Ovary (tissue), 9 donors: ENCODE data around the gene KDELR1. TPM values are rescaled to one million over a fixed set of nuclear protein-coding genes. Genes with fewer than 3 reads are reported as not detected.

Experiments
- DNase-seq, 5 donors: peaks; one replicate each; pipeline ENCODE4 v3.0.0-alpha.2; 2019 to 2020
- H3K27ac ChIP-seq, 2 donors: fragments of 200-600 bp; one replicate each; pipeline versions ENCODE4 v1.5.1 to v1.8.0; 2019 to 2022
- H3K27me3 ChIP-seq: fragments of 200-600 bp; one replicate; pipeline ENCODE4 v1.8.0; 2022
- H3K36me3 ChIP-seq: fragments of 200-600 bp; sonication (generic); one replicate; pipeline ENCODE4 v1.5.1; 2019
- H3K4me1 ChIP-seq: one replicate; pipeline ENCODE4 v1.8.1; 2013; ENCODE audit warnings: mild to moderate bottlenecking, moderate library complexity; ENCODE audit not compliant: insufficient read depth
- H3K4me3 ChIP-seq: fragments of 200-600 bp; sonication (generic); one replicate; pipeline ENCODE4 v1.5.1; 2017
- H3K9me3 ChIP-seq, 2 donors: fragments of 200-600 bp in 1 of 2; sonication (generic) in 1 of 2; one replicate each; pipeline versions ENCODE4 v1.5.1 to v1.8.1; 2013 to 2019; ENCODE audit warnings: mild to moderate bottlenecking in 1 of 2, moderate library complexity in 1 of 2
- CTCF ChIP-seq, 3 donors: fragments of 450-650 bp in 2 of 3; fragments of 200-600 bp in 1 of 3; IDR thresholded peaks; one replicate each; pipeline versions ENCODE4 v1.5.1 to v1.8.0; 2016 to 2022; ENCODE audit warnings: antibody characterized with exemption in 3 of 3, mild to moderate bottlenecking in 1 of 3
- EP300 ChIP-seq: sonication (generic); formaldehyde crosslinking; IDR thresholded peaks from one replicate; pipeline ENCODE4 v1.6.1; 2017; ENCODE audit warnings: antibody characterized with exemption
- POLR2A ChIP-seq: fragments of 450-650 bp; IDR thresholded peaks from one replicate; pipeline ENCODE4 v1.6.1; 2017; ENCODE audit warnings: antibody characterized with exemption, mild to moderate bottlenecking, moderate library complexity
- WGBS, 3 donors: extraction: QIAGEN DNeasy Blood & Tissue Kit in 1 of 3; methylation state at CpG; one replicate each; pipeline versions ENCODE4 v1.1.5 to v1.1.7; 2013 to 2017; 5-methylcytosine and 5-hydroxymethylcytosine counted together
- intact Hi-C, 4 donors: fragments of 100-400 bp; cut with DNase I; formaldehyde crosslinking; loops; one replicate each; pipeline versions ENCODE4 v1.11.0 to v1.15.1; 2022 to 2023
- polyA plus RNA-seq, 2 donors: library from polyadenylated mRNA; stranded (reverse); fragments of 200-250 nt in 1 of 2; fragments of 350-450 nt in 1 of 2; fragmentation: Illumina TruSeq in 1 of 2; extraction: RNeasy Lipid Tissue Mini Kit (QIAGEN cat#74804) in 1 of 2; gene quantifications; one replicate each; pipeline ENCODE4 v1.2.3, GENCODE V29; 2013 to 2014
- total RNA-seq, 7 donors: library from RNA; depleted of rRNA in 2 of 7; stranded (reverse); fragments of >200 nt in 2 of 7; fragmentation: NEBNext Ultra II Directional in 3 of 7; extraction: Animal tissue kit (Norgen Biotek cat#: 25700) in 3 of 7; gene quantifications; one replicate each; pipeline versions ENCODE4 v1.1.0 to v1.2.4, GENCODE V29; 2016 to 2023
- donor health status: DM: no; HTN: no; CAD: no; lungs with moderate emphysema.
- donor health status: DM: no; HTN: no; CAD: no.
- donor health status: Bipolar disorder and iron deficiency.
- donor health status: DM: yes; HTN: yes; CAD: no.
- donor health status: DM: no; HTN: no; CAD: no.
- donor health status: DM: yes; HTN: yes; CAD: no.

The KDELR1 gene
- total and polyA plus RNA-seq, 9 donors, result 94.0 to 333 (median 179) TPM

DNA sequence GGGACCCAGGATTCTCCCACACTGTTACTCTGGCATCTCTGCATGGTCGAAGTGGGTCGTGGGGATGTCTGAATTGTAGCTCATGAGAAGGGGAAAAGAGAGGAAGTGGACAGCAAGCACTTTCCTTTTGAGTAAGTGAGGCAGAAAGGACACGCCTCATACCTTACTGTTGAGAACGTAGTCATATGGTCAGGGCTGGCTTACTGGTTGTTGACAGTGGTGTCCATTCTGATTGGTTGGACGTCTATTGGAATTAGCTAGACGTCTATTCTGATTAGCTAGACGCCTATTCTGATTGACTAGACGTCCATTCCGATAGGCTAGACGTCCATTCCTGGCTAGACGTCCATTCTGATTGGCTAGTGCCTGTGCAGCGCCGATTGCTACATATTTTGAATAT is 14.5 kb upstream of the KDELR1 start:
- 82 to 87% (median 85%) methylated on average over 13 of the region's 13 CpGs for WGBS, 3 donors
- intact Hi-C loops, result no loop called here
- TF ChIP-seq CTCF (IDR thresholded peaks at IDR 0.05), result no peak
- Histone ChIP-seq H3K4me3 (no peak overlapping the region), H3K4me1 (no peaks in the 10 kb centered on the region), H3K27me3 (no peaks in the 10 kb centered on the region), H3K9me3 (peaks cover 0 to 4% of the 10 kb centered on the region in 2 donors), H3K36me3 (no peaks in the 10 kb centered on the region), H3K27ac (no peak overlapping the region)
- DNase-seq, result no peak

DNA sequence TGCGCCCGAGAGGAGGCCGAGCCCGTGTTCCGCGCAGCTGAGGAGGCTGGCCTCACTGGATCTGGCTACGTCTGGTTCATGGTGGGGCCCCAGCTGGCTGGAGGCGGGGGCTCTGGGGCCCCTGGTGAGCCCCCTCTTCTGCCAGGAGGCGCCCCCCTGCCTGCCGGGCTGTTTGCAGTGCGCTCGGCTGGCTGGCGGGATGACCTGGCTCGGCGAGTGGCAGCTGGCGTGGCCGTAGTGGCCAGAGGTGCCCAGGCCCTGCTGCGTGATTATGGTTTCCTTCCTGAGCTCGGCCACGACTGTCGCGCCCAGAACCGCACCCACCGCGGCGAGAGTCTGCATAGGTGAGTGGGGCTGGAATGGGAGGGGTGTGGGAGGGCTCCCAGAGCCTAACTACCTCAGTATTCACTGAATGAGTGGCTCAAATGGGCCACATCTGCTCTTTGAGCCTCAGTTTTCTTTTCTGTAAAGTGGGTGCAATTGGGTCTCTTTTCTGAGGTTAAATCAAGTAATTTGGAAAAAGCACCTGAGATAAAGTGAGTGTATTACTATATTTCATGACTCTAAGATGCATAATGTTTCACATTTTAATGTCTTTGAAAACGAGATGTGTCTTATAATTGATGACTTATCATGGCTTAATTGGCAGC is 13.8 kb upstream of the KDELR1 start:
- DNase-seq, result no peak
- Histone ChIP-seq H3K9me3 (peaks cover 0 to 4% of the 10 kb centered on the region in 2 donors), H3K27me3 (no peaks in the 10 kb centered on the region), H3K4me3 (no peak overlapping the region), H3K36me3 (no peaks in the 10 kb centered on the region), H3K4me1 (no peaks in the 10 kb centered on the region), H3K27ac (no peak overlapping the region)
- intact Hi-C loops, result no loop called here
- WGBS, 3 donors, result 92 to 97% (median 93%) methylated on average over 23 to 27 of the region's 27 CpGs
- TF ChIP-seq CTCF (IDR thresholded peaks at IDR 0.05), result no peak
- TF ChIP-seq EP300, result no peak
- no peak for TF ChIP-seq POLR2A

DNA sequence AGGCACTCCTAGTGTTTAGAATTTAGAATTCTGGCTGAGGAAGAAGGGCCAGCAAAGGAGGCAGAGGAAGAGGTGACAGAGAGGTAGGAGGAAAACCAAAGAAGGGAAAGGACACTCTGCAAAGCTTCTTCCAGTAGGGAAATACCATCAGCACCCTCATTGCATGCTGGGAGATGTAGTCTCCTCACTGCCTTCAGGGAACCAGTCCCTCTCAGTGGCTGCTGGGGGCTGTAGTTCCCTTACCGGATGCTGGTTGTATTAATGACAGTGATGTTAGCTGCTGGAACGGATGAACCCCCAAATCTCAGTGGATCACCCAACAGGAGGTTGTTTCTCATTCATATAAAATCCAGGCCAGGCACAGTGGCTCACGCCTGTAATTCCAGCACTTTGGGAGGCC is 12.3 kb upstream of the KDELR1 start:
- no peaks in the 10 kb centered on the region for H3K36me3 ChIP-seq
- no peak for DNase-seq
- no peak overlapping the region for H3K4me3 ChIP-seq
- intact Hi-C loops, result no loop called here
- no peak overlapping the region for H3K27ac ChIP-seq
- 43 to 52% (median 50%) methylated on average over 3 of the region's 3 CpGs for WGBS, 3 donors
- H3K27me3 ChIP-seq, result no peaks in the 10 kb centered on the region
- H3K9me3 ChIP-seq, result peaks cover 0 to 4% of the 10 kb centered on the region in 2 donors
- H3K4me1 ChIP-seq, result peaks cover under 1% of the 10 kb centered on the region
- no peak for TF ChIP-seq POLR2A
- no peak for TF ChIP-seq CTCF (IDR thresholded peaks at IDR 0.05)
- no peak for TF ChIP-seq EP300

GRCh38 chr19:48401287-48401686 is 9.9 kb upstream of the KDELR1 start:
- Histone ChIP-seq H3K4me1 (peaks cover 3% of the 10 kb centered on the region), H3K27ac (no peak overlapping the region), H3K4me3 (no peak overlapping the region), H3K9me3 (peaks cover 0 to 4% of the 10 kb centered on the region in 2 donors), H3K36me3 (no peaks in the 10 kb centered on the region), H3K27me3 (peaks cover 2% of the 10 kb centered on the region)
- intact Hi-C loops, result no loop called here
- DNase-seq, result no peak
- WGBS, 3 donors, result 71 to 77% (median 72%) methylated on average over 5 of the region's 5 CpGs
- no peak for TF ChIP-seq POLR2A
- no peak for TF ChIP-seq EP300
- TF ChIP-seq CTCF (IDR thresholded peaks at IDR 0.05), result no peak
